ENCODE measurements around the gene BCAP31. TPM values are rescaled to one million over a fixed set of nuclear protein-coding genes. Genes with fewer than 3 reads are reported as not detected.

BCAP31 gene
- total RNA-seq, 1 donor from 2014 or later = 144 TPM

GRCh38 chrX:153671589-153672530, 52.3 kb downstream of the BCAP31 start:
- no peak overlapping the region for H3K4me3 Mint-ChIP-seq (ENCODE audit: unreplicated experiment)
- peaks cover 2% of the 10 kb centered on the region for H3K36me3 Mint-ChIP-seq (ENCODE audit: low read depth)
- peaks cover 6% of the 10 kb centered on the region for H3K9me3 Mint-ChIP-seq (ENCODE audit: low read depth)
- peak; percentile 83 for DNase-seq (ENCODE audit: low spot score)
- H3K4me1 Mint-ChIP-seq (ENCODE audit: low read depth) = peaks cover 11% of the 10 kb centered on the region
- peaks cover 11% of the 10 kb centered on the region for H3K27me3 Mint-ChIP-seq (ENCODE audit: low read depth)
- TF ChIP-seq, protein P1, sequence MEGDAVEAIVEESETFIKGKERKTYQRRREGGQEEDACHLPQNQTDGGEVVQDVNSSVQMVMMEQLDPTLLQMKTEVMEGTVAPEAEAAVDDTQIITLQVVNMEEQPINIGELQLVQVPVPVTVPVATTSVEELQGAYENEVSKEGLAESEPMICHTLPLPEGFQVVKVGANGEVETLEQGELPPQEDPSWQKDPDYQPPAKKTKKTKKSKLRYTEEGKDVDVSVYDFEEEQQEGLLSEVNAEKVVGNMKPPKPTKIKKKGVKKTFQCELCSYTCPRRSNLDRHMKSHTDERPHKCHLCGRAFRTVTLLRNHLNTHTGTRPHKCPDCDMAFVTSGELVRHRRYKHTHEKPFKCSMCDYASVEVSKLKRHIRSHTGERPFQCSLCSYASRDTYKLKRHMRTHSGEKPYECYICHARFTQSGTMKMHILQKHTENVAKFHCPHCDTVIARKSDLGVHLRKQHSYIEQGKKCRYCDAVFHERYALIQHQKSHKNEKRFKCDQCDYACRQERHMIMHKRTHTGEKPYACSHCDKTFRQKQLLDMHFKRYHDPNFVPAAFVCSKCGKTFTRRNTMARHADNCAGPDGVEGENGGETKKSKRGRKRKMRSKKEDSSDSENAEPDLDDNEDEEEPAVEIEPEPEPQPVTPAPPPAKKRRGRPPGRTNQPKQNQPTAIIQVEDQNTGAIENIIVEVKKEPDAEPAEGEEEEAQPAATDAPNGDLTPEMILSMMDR (IDR thresholded peaks at IDR 0.05) = no peak
- no peak overlapping the region for H3K27ac Mint-ChIP-seq (ENCODE audit: unreplicated experiment)

DNA sequence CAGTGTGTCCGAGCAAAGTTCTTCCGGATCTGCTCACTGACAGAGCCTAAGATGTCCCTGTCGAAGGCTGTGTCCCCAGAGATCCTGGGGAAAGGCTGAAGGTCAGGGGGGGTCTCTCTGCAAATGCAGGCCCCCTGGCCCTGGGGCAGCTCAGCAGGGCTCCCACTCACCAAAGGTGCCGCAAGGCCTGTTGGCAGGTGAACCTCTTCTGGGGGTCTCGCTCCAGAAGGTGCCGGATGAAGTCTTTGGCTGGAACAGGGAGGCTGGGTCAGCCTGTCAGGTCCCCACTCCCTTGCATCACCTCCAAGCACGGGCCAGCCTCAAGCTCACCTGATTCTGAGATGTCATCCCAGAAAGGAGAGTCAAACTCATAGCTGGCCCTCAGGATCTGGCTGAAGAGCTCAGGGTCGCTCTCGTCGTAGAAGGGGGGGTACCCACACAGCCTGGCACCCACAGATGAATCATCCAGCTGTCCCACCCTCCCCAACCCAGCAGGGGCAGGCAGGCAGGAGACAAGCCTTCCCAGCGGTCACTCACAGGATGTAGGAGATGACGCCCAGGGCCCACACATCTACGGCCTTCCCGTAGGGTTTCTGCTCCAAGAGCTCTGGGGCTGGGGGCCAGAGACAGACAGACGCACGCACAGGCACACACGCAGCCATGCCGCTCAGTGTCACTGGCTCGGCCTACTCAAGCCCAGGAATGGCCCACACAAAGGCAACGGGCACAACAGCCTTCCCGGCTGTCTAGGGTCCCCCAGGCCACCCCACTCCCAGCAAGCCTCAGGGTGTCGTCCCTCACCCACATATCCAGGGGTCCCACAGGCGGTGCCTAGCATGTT, 53.2 kb downstream of the BCAP31 start:
- DNase-seq (ENCODE audit: low spot score) = peak; percentile 75
- Mint-ChIP-seq H3K9me3 (ENCODE audit: low read depth) (peaks cover 7% of the 10 kb centered on the region), H3K27me3 (ENCODE audit: low read depth) (peaks cover 11% of the 10 kb centered on the region), H3K36me3 (ENCODE audit: low read depth) (peaks cover 2% of the 10 kb centered on the region), H3K27ac (ENCODE audit: unreplicated experiment) (no peak overlapping the region), H3K4me1 (ENCODE audit: low read depth) (peaks cover 11% of the 10 kb centered on the region), H3K4me3 (ENCODE audit: unreplicated experiment) (no peak overlapping the region)
- TF ChIP-seq, protein P1 (IDR thresholded peaks at IDR 0.05) = no peak

DNA sequence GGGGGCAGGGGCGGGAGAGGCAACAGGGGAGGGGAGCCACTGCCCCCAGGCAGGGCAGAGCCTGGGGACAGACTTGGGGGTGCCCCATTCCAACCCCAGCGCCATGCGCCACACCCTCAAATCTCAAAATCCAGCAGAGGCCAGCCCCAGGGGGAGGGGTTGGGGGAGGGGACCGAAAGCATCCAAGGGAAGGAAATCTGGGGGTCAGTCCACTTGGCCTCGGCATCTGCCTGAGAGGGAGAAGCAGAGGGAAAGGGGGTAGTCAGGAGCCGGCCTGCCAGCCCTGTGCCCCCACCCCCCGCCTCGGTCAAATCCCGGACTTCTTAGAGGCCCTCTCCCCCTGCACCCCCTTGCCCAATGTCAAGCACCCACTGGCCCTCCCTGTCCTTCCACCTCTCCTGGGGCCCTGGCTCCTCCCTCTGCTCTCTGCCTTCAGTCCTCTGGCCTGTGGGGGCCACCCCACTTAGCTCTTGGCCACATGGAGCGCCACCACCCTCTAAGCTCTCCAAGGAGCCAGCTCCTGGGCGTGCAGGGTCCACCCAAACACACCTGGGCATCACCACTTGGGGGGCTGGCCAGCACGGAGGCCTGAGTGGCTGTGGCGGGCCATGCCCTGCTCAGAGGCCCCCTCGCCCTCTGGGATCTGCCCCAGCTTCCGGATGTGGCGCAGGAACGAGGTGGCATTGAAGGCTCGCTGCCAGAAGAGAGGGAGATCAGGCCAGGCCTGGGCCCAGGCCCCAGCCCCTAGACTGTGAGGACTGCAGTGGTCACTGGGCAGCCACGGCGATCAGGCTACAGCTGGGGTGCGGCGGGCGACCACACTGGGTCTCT, 54.1 kb downstream of the BCAP31 start:
- H3K4me3 Mint-ChIP-seq (ENCODE audit: unreplicated experiment) = no peak overlapping the region
- no peak overlapping the region for H3K27ac Mint-ChIP-seq (ENCODE audit: unreplicated experiment)
- H3K9me3 Mint-ChIP-seq (ENCODE audit: low read depth) = peaks cover 11% of the 10 kb centered on the region
- TF ChIP-seq, protein P1 (IDR thresholded peaks at IDR 0.05) = no peak
- H3K27me3 Mint-ChIP-seq (ENCODE audit: low read depth) = peaks cover 15% of the 10 kb centered on the region
- peaks cover 2% of the 10 kb centered on the region for H3K36me3 Mint-ChIP-seq (ENCODE audit: low read depth)
- peaks cover 11% of the 10 kb centered on the region for H3K4me1 Mint-ChIP-seq (ENCODE audit: low read depth)
- peak; percentile 63 for DNase-seq (ENCODE audit: low spot score)

GRCh38 chrX:153669174-153669890, 54.9 kb downstream of the BCAP31 start:
- H3K4me3 Mint-ChIP-seq (ENCODE audit: unreplicated experiment) = no peak overlapping the region
- TF ChIP-seq, protein P1 (IDR thresholded peaks at IDR 0.05) = peak; percentile 83
- peaks cover 14% of the 10 kb centered on the region for H3K27me3 Mint-ChIP-seq (ENCODE audit: low read depth)
- peaks cover 11% of the 10 kb centered on the region for H3K4me1 Mint-ChIP-seq (ENCODE audit: low read depth)
- no peak overlapping the region for H3K27ac Mint-ChIP-seq (ENCODE audit: unreplicated experiment)
- DNase-seq (ENCODE audit: low spot score) = peak; percentile 75
- peaks cover 2% of the 10 kb centered on the region for H3K36me3 Mint-ChIP-seq (ENCODE audit: low read depth)
- peaks cover 13% of the 10 kb centered on the region for H3K9me3 Mint-ChIP-seq (ENCODE audit: low read depth)

All from chondrocyte (in vitro differentiated cells).